Neural cell (in vitro differentiated cells): ENCODE data around the gene TAS2R41. TPM values are rescaled to one million over a fixed set of nuclear protein-coding genes. Genes with fewer than 3 reads are reported as not detected.

Experiments used
- H2AFZ ChIP-seq: fragments of 200-600, 300-800 bp; sonication (generic), shearing (Covaris generic); 2 replicates; pipeline ENCODE4 v1.6.0; 2014; ENCODE audit warnings: low read depth, mild to moderate bottlenecking, antibody characterized with exemption, low read length, moderate library complexity
- H3F3A ChIP-seq: fragments of 200-600 bp; shearing (Covaris generic); 2 replicates; pipeline ENCODE4 v1.6.1; 2016; ENCODE audit warnings: mild to moderate bottlenecking, moderate library complexity, mixed read lengths, antibody characterized with exemption, low read length; ENCODE audit not compliant: insufficient read depth, poor library complexity, severe bottlenecking
- H3K27ac ChIP-seq: fragments of 200-600, 300-800 bp; sonication (generic), shearing (Covaris generic); 2 replicates; pipeline ENCODE4 v1.5.1; 2014; ENCODE audit warnings: mild to moderate bottlenecking, low read length, moderate library complexity
- H3K27me3 ChIP-seq: fragments of 300-800, 200-600 bp; sonication (generic), shearing (Covaris generic); 2 replicates; pipeline ENCODE4 v1.6.0; 2014; ENCODE audit warnings: mild to moderate bottlenecking, low read depth, low read length, moderate library complexity; ENCODE audit not compliant: insufficient read depth
- H3K36me3 ChIP-seq: fragments of 300-800, 200-600 bp; sonication (generic), shearing (Covaris generic); 2 replicates; pipeline ENCODE4 v1.5.1; 2014; ENCODE audit warnings: mild to moderate bottlenecking, antibody characterized with exemption, low read length, moderate library complexity; ENCODE audit not compliant: insufficient read depth
- H3K4me2 ChIP-seq: fragments of 300-800, 200-600 bp; sonication (generic), shearing (Covaris generic); 2 replicates; pipeline ENCODE4 v1.6.0; 2014; ENCODE audit warnings: mild to moderate bottlenecking, low read length
- H3K4me3 ChIP-seq: fragments of 300-800, 200-600 bp; sonication (generic), shearing (Covaris generic); 2 replicates; pipeline ENCODE4 v1.5.1; 2014; ENCODE audit warnings: mild to moderate bottlenecking, low read length, moderate library complexity
- H3K79me2 ChIP-seq: fragments of 200-600 bp; shearing (Covaris generic); replicated peaks from 2 replicates; pipeline ENCODE4 v1.6.0; 2014; ENCODE audit warnings: mild to moderate bottlenecking, low read length, moderate library complexity; ENCODE audit not compliant: insufficient read depth
- H3K9ac ChIP-seq: fragments of 300-800, 200-600 bp; sonication (generic), shearing (Covaris generic); 2 replicates; pipeline ENCODE4 v1.6.1; 2016; ENCODE audit warnings: mild to moderate bottlenecking, low read length, mixed read lengths
- H3K9me2 ChIP-seq: fragments of 200-600 bp; shearing (Covaris generic); 2 replicates; pipeline ENCODE4 v1.6.1; 2016; ENCODE audit warnings: mild to moderate bottlenecking, low read length, mixed read lengths; ENCODE audit not compliant: insufficient read depth
- H3K9me3 ChIP-seq: fragments of 200-600, 300-800 bp; sonication (generic), shearing (Covaris generic); 2 replicates; pipeline ENCODE4 v1.6.1; 2016; ENCODE audit warnings: mild to moderate bottlenecking, mixed run types, low read length, moderate library complexity, mixed read lengths
- H4K20me1 ChIP-seq: fragments of 200-600 bp; shearing (Covaris generic); 2 replicates; pipeline ENCODE4 v1.6.1; 2016; ENCODE audit warnings: mild to moderate bottlenecking, mixed run types; ENCODE audit not compliant: insufficient read depth
- EP300 ChIP-seq: fragments of 450-650 bp; conservative IDR thresholded peaks from 2 replicates; pipeline ENCODE4 v1.6.1; 2014; ENCODE audit warnings: antibody characterized with exemption, mild to moderate bottlenecking, moderate library complexity; ENCODE audit not compliant: poor library complexity, severe bottlenecking
- EZH2 ChIP-seq: fragments of 200-600, 300-800 bp; shearing (Covaris generic), sonication (generic); IDR thresholded peaks from 2 replicates; pipeline ENCODE4 v1.6.1; 2014; ENCODE audit warnings: antibody characterized with exemption, low read length, borderline replicate concordance, mild to moderate bottlenecking; ENCODE audit not compliant: insufficient read depth, poor library complexity, severe bottlenecking
- MXI1 ChIP-seq: fragments of 450-650 bp; conservative IDR thresholded peaks from 2 replicates; pipeline ENCODE4 v1.6.1; 2014; ENCODE audit warnings: antibody characterized with exemption, mild to moderate bottlenecking; ENCODE audit not compliant: poor library complexity, severe bottlenecking
- POLR2AphosphoS5 ChIP-seq: IDR thresholded peaks from 2 replicates; pipeline ENCODE4 v1.6.1; 2012
- RAD21 ChIP-seq: fragments of 450-650 bp; conservative IDR thresholded peaks from 2 replicates; pipeline ENCODE4 v1.6.1; 2014; ENCODE audit warnings: antibody characterized with exemption, mild to moderate bottlenecking, moderate library complexity
- REST ChIP-seq: IDR thresholded peaks from 2 replicates; pipeline ENCODE4 v1.6.1; 2012; ENCODE audit warnings: borderline replicate concordance
- SMC3 ChIP-seq: fragments of 450-650 bp; conservative IDR thresholded peaks from 2 replicates; pipeline ENCODE4 v1.6.1; 2014; ENCODE audit warnings: antibody characterized with exemption, mild to moderate bottlenecking, moderate library complexity; ENCODE audit not compliant: poor library complexity
- TAF1 ChIP-seq: IDR thresholded peaks from 2 replicates; pipeline ENCODE4 v1.6.1; 2012; ENCODE audit warnings: low read depth
- polyA plus RNA-seq: library from polyadenylated mRNA; depleted of rRNA; stranded (reverse); fragments of >200 nt; gene quantifications from 2 replicates; pipeline ENCODE4 v1.2.3, GENCODE V29; 2014
- TF ChIP-seq, protein P1 (sequence below): fragments of 450-650 bp; IDR thresholded peaks from 2 replicates; pipeline ENCODE4 v1.5.1; 2014; ENCODE audit warnings: antibody characterized with exemption, mild to moderate bottlenecking, moderate library complexity; ENCODE audit not compliant: poor library complexity, severe bottlenecking

TAS2R41 gene
- polyA plus RNA-seq, 1 donor from 2014 or later = not detected

DNA sequence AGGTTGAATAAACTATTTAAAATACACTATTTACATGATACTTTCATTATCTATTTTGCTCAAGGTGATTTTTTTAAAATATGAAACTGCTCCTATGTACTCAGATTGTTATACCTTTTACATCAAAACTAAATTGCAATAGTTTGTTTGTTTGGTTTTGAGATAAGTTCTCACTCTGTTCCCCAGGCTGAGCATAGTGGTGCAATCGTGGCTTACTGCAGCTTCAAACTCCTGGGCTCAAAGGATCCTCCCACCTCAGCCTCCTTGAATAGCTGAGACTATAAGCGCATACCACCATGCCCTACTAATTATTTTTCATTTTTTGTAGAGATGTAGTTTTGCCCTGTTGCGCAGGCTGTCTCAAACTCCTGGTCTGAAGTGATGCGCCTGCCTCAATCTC lies 21.7 kb upstream of the TAS2R41 start:
- H3F3A ChIP-seq = no peaks in the 10 kb centered on the region
- H3K36me3 ChIP-seq = no peaks in the 10 kb centered on the region
- H3K4me3 ChIP-seq = no peak overlapping the region
- H3K4me2 ChIP-seq = no peak overlapping the region
- H3K9me2 ChIP-seq = no peaks in the 10 kb centered on the region
- H3K27me3 ChIP-seq = no peaks in the 10 kb centered on the region
- H2AFZ ChIP-seq = no peak overlapping the region
- H3K27ac ChIP-seq = no peak overlapping the region
- H3K9ac ChIP-seq = no peak overlapping the region
- TF ChIP-seq EZH2 (no peak), EP300 (no peak), TAF1 (no peak), REST (no peak), SMC3 (no peak), RAD21 (no peak), MXI1 (no peak), POLR2AphosphoS5 (no peak)
- TF ChIP-seq, protein P1, sequence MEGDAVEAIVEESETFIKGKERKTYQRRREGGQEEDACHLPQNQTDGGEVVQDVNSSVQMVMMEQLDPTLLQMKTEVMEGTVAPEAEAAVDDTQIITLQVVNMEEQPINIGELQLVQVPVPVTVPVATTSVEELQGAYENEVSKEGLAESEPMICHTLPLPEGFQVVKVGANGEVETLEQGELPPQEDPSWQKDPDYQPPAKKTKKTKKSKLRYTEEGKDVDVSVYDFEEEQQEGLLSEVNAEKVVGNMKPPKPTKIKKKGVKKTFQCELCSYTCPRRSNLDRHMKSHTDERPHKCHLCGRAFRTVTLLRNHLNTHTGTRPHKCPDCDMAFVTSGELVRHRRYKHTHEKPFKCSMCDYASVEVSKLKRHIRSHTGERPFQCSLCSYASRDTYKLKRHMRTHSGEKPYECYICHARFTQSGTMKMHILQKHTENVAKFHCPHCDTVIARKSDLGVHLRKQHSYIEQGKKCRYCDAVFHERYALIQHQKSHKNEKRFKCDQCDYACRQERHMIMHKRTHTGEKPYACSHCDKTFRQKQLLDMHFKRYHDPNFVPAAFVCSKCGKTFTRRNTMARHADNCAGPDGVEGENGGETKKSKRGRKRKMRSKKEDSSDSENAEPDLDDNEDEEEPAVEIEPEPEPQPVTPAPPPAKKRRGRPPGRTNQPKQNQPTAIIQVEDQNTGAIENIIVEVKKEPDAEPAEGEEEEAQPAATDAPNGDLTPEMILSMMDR = no peak
- H3K79me2 ChIP-seq = no peaks in the 10 kb centered on the region
- no peaks in the 10 kb centered on the region for H4K20me1 ChIP-seq
- H3K9me3 ChIP-seq = no peaks in the 10 kb centered on the region

GRCh38 chr7:143456992-143457793 lies 20.5 kb upstream of the TAS2R41 start:
- TF ChIP-seq TAF1 = no peak
- TF ChIP-seq SMC3 = no peak
- Histone ChIP-seq H3K9me3 (no peaks in the 10 kb centered on the region), H3K9me2 (no peaks in the 10 kb centered on the region), H2AFZ (no peak overlapping the region), H3K79me2 (no peaks in the 10 kb centered on the region), H4K20me1 (no peaks in the 10 kb centered on the region), H3K27me3 (no peaks in the 10 kb centered on the region), H3K36me3 (no peaks in the 10 kb centered on the region), H3K9ac (no peak overlapping the region), H3K4me2 (no peak overlapping the region), H3K27ac (no peak overlapping the region), H3F3A (no peaks in the 10 kb centered on the region), H3K4me3 (no peak overlapping the region)
